GM19438 (cell line): ENCODE measurements around the gene MCM7.

Source experiments
- ATAC-seq: cut with Tn5 transposase; IDR thresholded peaks from one replicate; pipeline ENCODE4 v1.9.1; 2021; ENCODE audit warnings: low read depth; ENCODE audit not compliant: unreplicated experiment

MCM7 gene

GRCh38 chr7:100075418-100075817, 25.8 kb downstream of the MCM7 start:
- no peak for ATAC-seq

GRCh38 chr7:100074841-100075240, 26.4 kb downstream of the MCM7 start:
- ATAC-seq, result no peak

- ATAC-seq, result no peak
Measured at GRCh38 chr7:100072462-100072861, 28.7 kb downstream of the MCM7 start.

GRCh38 chr7:100071018-100071723, 30.0 kb downstream of the MCM7 start:
- no peak for ATAC-seq

GRCh38 chr7:100069991-100070390, 31.2 kb downstream of the MCM7 start:
- ATAC-seq, result no peak

GRCh38 chr7:100066953-100067352, 34.2 kb downstream of the MCM7 start:
- ATAC-seq, result no peak

GRCh38 chr7:100065452-100066186, 35.6 kb downstream of the MCM7 start:
- ATAC-seq, result no peak

- ATAC-seq, result no peak
Measured at GRCh38 chr7:100064162-100064561, 37.0 kb downstream of the MCM7 start.

- no peak for ATAC-seq
Measured at GRCh38 chr7:100063376-100063775, 37.8 kb downstream of the MCM7 start.

GRCh38 chr7:100061518-100062193, 39.5 kb downstream of the MCM7 start:
- no peak for ATAC-seq

GRCh38 chr7:100059251-100059739, 41.9 kb downstream of the MCM7 start:
- ATAC-seq, result no peak

- ATAC-seq, result no peak
Measured at GRCh38 chr7:100057006-100057405, 44.2 kb downstream of the MCM7 start.

- no peak for ATAC-seq
Measured at GRCh38 chr7:100053215-100053614, 48.0 kb downstream of the MCM7 start.

- no peak for ATAC-seq
Measured at GRCh38 chr7:100051611-100052010, 49.6 kb downstream of the MCM7 start.

GRCh38 chr7:100049441-100050291, 51.5 kb downstream of the MCM7 start, which contains the start of gene ZSCAN21:
ZSCAN21 (plus strand) TSS chr7:100049774; CDS start chr7:100057007, 7,233 bp downstream.
- peak; percentile 95 for ATAC-seq

- ATAC-seq, result no peak
Measured at GRCh38 chr7:100048680-100049079, 52.5 kb downstream of the MCM7 start.

- ATAC-seq, result no peak
Measured at GRCh38 chr7:100044718-100045117, 56.5 kb downstream of the MCM7 start.
